Inflammatory macrophage treated with lipopolysaccharide for 1 hour (primary cell): ENCODE results near the gene KPNA4.
A peak's percentile ranks its signal among the peaks of the same experiment; 100 is the strongest.
"Not testable (repeated sequence)": the region's sequence is repeated elsewhere in the genome, so short reads cannot be mapped to it uniquely, and the experiment has no call there.

Experiments used
- DNase-seq, 2 donors: peaks; one replicate each; pipeline ENCODE4 v3.0.0-alpha.2; 2020 to 2022

Gene KPNA4

DNA sequence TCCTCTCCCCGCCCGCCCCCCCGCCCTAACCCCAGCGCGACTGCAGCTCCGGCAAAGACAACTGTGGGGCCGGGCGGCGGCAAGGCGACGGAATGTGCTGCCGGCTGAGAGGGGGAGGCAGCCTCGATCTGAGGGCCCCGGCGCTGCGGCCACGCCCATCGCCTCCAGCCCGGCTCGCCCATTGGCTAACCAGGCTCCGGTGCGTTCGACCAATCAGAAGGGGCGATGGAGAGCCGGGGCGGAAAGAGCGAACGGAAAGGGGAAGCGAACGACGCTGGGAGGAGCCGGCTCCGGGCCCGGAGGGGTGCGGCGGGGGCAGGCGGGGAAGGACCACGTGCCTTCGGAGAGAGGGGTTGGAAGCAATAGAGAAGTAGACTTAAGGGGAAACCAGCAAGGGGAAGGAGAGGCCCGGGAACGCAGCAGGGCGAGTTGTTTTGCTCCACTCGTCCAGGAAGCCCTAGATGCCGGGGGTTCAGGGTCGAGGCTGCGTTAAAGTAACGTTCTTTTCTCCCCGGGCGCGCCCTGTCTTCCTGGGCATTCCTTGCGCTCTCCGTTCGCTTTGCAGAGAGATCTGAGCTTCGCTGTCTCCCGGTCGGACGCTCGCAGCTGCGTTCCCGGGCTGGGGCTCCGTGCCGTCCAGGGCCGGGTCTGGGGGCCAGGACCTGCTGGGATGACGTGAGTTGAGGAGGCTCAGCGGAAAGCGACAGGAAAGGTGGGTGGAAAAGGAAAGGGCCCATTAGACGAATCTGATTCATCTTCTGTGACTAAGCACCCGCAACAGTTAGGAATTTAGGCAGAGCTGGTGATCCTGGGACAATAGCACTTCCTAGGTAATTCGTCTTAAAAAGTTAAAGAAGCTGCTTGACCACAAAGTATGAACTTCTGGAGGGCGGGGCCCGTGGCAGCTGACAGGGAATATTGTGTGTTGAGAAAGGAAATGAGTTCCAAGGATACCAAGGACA, at the start of gene KPNA4:
KPNA4 (minus strand) TSS at position 130 of the 962 bp plus-strand sequence. CDS start 289 bp downstream, outside the sequence.
- peak; percentile 98 for DNase-seq

DNA sequence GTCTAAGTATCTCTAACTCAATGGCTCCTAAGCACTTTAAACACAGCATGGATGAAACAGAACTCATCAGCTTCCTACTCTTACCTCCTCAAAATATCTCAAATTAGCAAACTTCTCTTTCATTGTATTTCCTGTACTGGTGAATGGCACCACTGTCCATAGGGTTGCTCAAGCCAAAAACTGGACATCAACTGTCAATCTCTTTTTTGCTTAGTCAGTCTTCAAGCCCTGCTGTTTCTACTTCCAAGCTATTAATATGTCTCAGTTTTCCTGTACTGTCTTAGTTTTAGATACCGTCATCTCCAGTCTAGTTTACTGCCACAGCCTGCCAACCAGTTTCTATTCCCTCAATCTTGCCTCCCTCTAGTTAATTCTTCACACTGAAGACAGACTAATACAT, 48.3 kb upstream of the KPNA4 start:
- DNase-seq = no peak

DNA sequence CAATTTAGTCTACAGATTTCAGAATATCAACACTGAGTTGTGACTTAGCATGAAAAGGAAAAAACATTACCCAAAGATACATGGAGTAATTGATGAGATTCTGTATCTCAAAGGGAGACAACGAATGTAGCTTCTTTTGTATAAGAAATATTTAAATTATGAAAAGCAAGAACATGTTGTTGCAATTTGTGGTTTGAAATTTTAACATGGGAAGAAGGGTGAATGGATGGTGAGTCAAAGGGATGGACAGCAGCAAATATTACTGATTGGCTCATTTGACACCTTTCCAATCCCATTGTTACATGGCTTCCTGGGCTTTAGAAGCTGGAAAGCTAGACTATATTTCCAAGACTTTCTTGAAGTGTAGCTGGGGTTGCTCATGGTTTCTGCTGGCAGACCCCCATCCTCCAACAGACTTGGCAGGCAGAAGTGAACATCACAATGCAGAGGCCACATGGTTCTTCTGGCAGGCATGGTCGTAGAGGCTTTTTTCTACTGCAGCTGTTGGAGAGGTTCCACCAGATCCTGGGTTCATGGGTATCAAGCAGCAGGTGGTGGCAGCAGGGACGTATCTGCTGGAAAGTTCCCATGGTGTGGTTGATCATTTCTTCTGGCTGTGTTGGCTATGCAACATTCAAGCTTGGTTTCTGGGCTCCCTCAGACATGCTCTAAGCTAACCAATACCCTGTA, 47.2 kb upstream of the KPNA4 start:
- no peak for DNase-seq

DNA sequence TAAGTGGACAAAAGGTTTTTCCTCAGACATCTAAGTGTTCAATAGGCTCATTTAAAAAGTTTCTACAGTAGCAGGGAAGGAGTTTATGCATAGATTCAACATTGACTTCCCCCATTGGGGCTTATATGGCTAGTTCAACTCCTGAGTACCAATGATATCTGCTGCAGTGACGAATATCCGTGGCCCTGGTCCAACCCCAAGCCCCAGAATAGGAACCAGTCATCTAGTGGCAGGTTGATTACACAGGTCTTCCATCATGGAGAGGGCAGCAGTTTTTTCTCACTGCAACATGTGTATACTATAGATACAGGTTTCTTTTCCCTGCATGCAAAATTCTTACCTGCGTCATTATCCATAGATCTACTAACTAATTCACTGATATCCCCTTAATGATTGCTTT, 45.8 kb upstream of the KPNA4 start:
- no peak for DNase-seq

GRCh38 chr3:160608870-160609269, 43.5 kb upstream of the KPNA4 start:
- no peak for DNase-seq

GRCh38 chr3:160607826-160608225, 42.5 kb upstream of the KPNA4 start:
- DNase-seq = no peak

DNA sequence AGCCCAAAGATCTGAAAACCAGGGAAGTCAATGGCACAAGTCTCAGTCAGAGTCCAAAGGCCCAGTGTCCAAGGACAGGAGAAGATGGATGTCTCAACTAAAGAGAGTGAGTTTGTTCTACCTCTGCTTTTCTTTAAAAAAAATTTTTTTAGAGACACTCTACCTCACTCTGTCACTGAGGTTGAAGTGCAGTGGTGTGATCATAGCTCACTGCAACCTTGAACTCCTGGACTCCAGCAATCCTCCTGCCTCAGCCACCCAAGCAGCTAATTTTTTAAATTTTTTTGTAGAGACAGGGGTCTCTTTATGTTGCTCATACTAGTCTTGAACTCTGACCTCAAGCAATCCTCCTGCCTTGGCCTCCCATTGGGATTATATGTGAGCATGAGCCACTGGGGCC, 39.9 kb upstream of the KPNA4 start:
- DNase-seq = no peak

- DNase-seq = not testable (repeated sequence)
Measured at GRCh38 chr3:160603845-160604244, 38.5 kb upstream of the KPNA4 start.

- no peak for DNase-seq
Measured at GRCh38 chr3:160602259-160602658, 36.9 kb upstream of the KPNA4 start.

- DNase-seq = no peak
Measured at GRCh38 chr3:160601288-160601687, 35.9 kb upstream of the KPNA4 start.

DNA sequence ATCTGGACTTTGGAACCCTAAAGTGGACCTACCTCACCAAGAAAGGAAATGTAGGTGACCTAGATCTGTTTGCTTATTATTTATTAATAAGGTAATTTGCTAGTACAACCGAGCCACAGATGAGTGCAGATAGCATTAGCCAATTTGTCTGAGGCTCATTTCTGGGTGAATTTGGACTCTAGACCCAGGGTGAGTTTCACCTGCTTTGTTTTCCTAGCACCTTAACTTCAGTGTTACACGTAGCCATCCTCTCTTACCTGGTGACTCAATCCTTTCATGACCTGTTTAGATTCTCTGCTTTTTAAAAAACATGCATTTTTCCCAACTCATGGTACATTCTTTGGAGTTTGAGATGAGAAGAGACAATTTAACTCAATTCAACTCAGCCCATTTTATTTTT, 33.5 kb upstream of the KPNA4 start:
- DNase-seq = no peak

GRCh38 chr3:160588023-160588422, 22.7 kb upstream of the KPNA4 start:
- DNase-seq = no peak

- no peak for DNase-seq
Measured at GRCh38 chr3:160587105-160587504, 21.7 kb upstream of the KPNA4 start.

DNA sequence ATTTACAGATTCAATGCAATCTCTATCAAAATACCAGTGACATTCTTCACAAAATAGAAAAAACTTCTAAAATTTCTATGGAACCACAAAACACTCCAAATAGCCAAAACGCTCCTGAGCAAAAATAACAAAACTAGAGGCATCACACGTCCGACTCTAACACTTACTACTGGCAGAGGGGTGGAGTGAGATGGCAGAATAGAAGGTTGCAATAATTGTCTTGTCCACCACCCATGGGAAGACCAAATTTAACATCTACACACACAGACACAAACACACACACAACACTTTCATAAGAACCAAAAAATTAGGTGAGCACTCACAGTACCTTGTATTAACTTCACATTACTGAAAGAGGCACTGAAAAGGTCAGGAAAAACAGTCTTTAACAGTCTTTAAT, 21.3 kb upstream of the KPNA4 start:
- DNase-seq = no peak

DNA sequence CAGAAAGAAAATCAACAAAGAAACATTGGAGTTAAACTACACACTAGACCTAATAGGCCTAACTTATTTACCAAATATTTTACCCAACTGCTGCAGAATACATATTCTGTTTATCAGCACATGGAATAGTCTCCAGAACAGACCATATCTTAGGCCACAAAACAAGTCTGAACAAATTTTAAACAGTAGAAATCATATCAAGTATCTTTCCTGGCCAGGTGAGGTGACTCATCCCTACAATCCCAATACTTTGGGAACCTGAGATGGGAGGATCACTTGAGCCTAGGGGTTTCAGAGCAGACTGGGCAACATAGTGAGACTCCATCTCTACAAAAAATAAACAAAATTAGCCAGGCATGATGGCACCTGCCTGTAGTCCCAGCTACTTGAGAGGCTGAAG, 18.1 kb upstream of the KPNA4 start:
- DNase-seq = no peak

DNA sequence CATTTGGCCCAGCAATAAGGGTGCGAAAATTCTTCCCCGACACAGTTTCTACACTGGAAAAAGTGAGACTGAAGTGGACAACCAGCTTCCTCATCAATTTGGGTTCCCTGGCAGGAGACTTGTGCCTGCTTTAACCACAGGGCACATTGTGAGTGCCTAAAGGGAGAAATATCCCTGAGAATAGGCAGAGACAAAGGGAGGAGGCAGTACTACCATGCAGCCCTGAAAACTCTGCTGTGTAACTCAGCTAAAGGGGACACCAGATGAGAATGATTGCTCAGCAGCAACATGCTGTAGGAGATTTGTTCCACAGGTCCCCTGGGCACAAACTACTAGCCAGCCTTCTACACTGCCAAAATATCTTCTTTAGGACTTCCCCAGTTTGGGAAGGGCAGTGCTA, 15.6 kb upstream of the KPNA4 start:
- no peak for DNase-seq

DNA sequence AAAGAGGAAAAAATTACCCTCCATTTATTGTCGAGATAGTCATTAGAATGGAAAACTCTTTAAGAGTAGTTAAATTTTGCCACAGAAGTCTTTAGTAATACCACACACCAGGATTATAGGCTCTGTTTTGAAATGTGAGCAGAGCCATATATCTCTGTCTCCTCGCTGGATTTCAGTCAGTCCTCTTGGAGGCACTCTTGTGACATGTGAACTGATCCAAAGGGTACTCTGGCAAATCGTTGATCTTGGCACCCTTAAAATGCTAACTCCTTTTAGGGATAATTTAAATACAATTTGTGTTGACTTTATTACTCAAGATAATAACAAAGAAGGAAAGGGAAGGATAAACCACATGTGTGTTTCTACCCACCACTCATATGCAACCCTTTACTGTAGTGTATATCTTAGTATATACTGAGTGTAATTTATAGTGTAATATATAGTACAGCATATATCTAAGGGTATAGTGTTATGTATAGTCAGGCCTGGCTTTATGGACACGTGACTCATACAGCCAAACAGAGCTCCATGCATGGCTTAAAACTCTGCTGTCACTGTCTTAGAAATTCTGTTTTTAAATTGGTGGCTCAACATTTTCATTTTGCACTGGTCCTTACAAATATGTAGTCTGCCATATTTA, 12.3 kb upstream of the KPNA4 start:
- no peak for DNase-seq

GRCh38 chr3:160577093-160577492, 11.7 kb upstream of the KPNA4 start:
- no peak for DNase-seq

DNA sequence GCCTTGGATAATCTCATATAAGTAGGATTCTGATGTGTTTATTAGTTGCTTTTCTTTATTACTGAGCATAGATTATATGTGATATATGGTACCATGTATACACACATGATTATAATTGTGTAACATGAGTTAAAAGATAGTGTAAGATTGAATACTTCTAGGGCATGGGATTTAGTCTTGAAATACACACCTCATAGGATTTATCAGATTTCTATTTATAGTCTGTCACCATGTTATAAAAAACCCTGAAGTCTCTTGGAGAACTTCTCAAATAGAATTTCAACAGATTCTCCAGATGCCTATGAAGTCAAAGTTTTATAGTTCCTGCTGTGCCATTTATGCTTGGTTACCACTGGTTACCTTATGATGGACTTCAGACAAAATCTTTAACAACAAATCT, 11.2 kb upstream of the KPNA4 start:
- no peak for DNase-seq

DNA sequence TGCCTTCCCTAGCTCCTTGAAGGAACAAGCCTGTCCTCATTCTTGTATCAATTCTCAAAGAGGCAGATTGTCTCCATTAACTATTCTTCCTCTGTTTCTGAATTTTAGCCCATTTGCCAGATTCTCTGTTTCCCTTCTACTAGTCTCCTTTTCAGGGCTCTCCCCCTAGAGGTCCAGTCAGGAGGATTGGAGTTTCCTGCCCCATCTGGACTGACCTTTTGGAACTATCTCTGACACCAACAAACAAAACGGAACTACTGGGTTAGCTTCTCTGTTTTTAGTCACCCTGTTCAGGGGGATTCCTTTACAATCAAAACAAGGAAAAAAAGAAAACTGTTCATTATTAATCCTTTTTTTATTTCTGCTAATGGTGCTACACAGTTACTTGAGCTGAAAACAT, 10.2 kb upstream of the KPNA4 start:
- DNase-seq = no peak

- DNase-seq = no peak
Measured at GRCh38 chr3:160574636-160575035, 9.3 kb upstream of the KPNA4 start.

- DNase-seq = not testable (repeated sequence)
Measured at GRCh38 chr3:160573955-160574525, 8.7 kb upstream of the KPNA4 start.
